Amniotic stem cell (primary cell): ENCODE results near the gene RPS16.

Experiments
- DNase-seq: peaks from one replicate; lab custom pipeline; 2025; lab: John Stamatoyannopoulos, UW

The RPS16 gene

GRCh38 chr19:39422020-39422419 lies 13.7 kb downstream of the RPS16 start:
- no peak for DNase-seq

- DNase-seq = no peak
Measured at GRCh38 chr19:39420769-39421168, 15.0 kb downstream of the RPS16 start.

GRCh38 chr19:39419003-39419402 lies 16.7 kb downstream of the RPS16 start:
- no peak for DNase-seq

- no peak for DNase-seq
Measured at GRCh38 chr19:39417463-39418181, 18.1 kb downstream of the RPS16 start.

GRCh38 chr19:39416152-39417120 lies 19.3 kb downstream of the RPS16 start:
- DNase-seq = no peak

GRCh38 chr19:39415111-39416046 lies 20.4 kb downstream of the RPS16 start:
- DNase-seq = no peak

GRCh38 chr19:39413911-39414608 lies 21.7 kb downstream of the RPS16 start:
- no peak for DNase-seq

GRCh38 chr19:39413272-39413910 lies 22.4 kb downstream of the RPS16 start:
- no peak for DNase-seq

GRCh38 chr19:39412867-39413271 lies 22.9 kb downstream of the RPS16 start:
- no peak for DNase-seq

- DNase-seq = peak; percentile 99
Measured at GRCh38 chr19:39412100-39412866, 23.5 kb downstream of the RPS16 start, which contains the start of gene PLEKHG2. Gene PLEKHG2 (plus strand): TSS chr19:39412669. CDS start chr19:39414087, 1,418 bp downstream.

- DNase-seq = peak; percentile 90
Measured at GRCh38 chr19:39411832-39412099, 24.0 kb downstream of the RPS16 start.

- DNase-seq = no peak
Measured at GRCh38 chr19:39411081-39411831, 24.5 kb downstream of the RPS16 start.

GRCh38 chr19:39410831-39411080 lies 25.0 kb downstream of the RPS16 start:
- no peak for DNase-seq

- no peak for DNase-seq
Measured at GRCh38 chr19:39410017-39410830, 25.5 kb downstream of the RPS16 start.

- peak; percentile 36 for DNase-seq
Measured at GRCh38 chr19:39409208-39410016, 26.3 kb downstream of the RPS16 start.

- DNase-seq = no peak
Measured at GRCh38 chr19:39408392-39409207, 27.1 kb downstream of the RPS16 start.
